GM21367 (cell line): ENCODE data around the gene DOCK7.
"Not testable (repeated sequence)": the region's sequence is repeated elsewhere in the genome, so short reads cannot be mapped to it uniquely, and the experiment has no call there.

Experiments used
- ATAC-seq: cut with Tn5 transposase; IDR thresholded peaks from one replicate; pipeline ENCODE4 v1.9.1; 2021; ENCODE audit not compliant: unreplicated experiment

Gene DOCK7

DNA sequence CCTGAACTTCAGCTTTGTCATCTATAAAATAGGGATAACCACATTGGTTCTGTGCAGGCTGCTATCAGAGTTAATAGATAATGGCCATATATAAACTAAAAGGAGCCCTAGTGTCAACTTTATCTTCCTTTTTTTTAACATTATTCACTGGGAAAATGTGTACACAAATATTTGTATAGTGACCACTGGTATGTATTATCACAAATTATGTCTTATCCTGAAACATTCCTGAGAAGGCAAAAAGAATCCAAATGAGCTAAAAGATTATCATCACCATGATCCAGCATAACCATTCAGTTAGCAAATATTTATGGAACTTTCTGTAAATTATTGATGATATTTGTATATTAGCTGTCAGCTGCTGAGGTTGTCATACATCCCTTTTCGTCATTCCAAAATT is 74.3 kb downstream of the DOCK7 start:
- ATAC-seq: no peak

DNA sequence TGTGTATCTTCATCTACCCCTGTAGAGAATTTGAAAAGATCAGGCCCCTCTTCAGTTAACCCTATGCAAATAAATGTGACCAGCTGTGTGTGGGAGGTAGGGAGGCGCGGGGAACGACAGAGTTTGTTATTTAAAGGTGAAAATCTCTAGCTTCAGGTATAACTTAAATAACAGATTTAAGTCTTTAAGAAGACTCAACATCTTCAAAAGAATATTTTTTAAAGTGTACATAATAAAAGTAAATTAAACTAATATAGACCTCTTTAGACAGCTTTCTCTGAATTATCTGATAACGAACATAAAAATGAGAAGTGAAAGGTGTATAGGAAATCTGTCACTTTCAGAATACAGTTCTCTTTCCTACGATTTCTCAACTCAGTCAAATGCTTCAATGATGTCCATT is 74.9 kb downstream of the DOCK7 start:
- peak; percentile 93 for ATAC-seq

DNA sequence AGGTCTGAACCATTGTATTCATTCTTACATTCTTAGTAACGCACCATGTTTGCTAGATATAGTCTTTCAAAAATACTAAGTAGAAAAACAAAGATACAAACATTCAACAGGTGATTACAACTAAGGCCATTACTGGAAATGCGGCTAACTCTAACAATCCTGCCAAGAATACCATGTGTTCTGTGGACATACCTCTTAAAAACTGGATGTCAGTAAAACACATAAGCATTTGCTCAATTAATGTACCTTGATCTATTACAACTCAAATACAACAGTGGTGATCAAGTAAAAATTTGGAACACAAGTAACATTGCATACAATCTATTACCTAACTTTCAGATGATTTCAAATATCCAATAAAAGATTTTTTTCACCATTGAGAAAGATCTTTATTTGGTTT is 75.4 kb downstream of the DOCK7 start:
- ATAC-seq: no peak

DNA sequence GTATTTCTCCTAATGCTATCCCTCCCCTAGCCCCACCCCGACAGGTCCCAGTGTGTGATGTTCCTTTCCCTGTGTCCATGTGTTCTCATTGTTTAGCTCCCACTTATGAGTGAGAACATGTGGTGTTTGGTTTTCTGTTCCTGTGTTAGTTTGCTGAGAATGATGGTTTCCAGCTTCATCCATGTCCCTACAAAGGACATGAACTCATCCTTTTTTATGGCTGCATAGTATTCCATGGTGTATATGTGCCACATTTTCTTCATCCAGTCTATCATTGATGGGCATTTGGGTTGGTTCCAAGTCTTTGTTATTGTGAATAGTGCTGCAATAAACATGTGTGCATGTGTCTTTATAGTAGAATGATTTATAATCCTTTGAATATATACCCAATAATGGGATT is 77.6 kb downstream of the DOCK7 start:
- ATAC-seq: not testable (repeated sequence)

DNA sequence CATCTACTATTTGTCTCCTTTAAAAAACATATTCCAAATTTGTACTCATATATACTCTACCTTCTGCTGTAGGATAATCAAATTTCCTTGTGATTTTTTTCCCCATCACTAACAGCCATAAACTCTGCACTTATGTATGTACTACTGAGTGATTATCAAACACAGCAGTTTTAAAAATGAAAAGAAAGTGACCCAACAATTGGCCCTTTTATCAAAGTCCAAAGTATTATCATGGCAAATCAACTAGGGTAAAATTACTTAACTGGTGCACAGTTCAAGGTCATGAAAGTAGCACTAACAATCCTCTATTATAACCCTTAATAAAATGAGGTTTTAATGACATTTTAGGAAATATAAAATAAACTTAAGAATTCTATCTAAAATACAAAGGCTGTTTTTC is 79.3 kb downstream of the DOCK7 start:
- ATAC-seq: no peak

DNA sequence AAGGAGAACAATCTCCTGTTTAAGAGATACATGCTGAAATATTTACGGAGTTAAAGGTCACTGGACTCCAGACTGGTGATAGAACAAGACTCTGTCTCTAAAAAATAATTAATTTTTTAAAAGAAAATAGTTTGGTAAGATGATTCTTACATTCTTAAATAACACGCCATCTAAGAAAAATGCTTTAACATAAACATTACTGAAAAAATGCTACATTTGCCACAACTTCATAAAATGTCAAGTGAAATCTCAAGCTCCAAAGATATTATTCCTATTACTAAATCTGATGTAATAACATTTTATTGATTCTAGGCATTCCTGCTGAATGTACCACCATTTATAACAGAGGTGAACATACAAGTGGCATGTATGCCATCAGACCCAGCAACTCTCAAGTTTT is 86.7 kb downstream of the DOCK7 start:
- no peak for ATAC-seq

DNA sequence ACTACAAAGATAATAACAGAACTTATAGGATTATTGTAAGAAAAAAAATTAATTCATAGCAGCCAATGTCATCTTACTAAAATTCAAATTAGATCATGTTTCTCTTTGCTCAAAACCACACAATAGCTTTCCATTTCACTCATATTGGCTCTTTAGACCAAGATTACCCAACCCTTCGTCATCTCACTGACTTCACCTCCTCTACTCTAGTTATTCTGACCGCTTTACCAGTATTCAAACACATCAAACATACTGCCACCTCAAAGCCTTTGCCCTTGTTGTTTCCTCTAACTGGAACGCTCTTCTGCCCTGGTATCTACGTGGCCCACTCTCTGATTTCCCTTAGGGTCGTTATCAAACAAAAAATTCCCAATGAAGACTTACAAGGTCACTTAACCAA is 89.1 kb downstream of the DOCK7 start:
- ATAC-seq: no peak

DNA sequence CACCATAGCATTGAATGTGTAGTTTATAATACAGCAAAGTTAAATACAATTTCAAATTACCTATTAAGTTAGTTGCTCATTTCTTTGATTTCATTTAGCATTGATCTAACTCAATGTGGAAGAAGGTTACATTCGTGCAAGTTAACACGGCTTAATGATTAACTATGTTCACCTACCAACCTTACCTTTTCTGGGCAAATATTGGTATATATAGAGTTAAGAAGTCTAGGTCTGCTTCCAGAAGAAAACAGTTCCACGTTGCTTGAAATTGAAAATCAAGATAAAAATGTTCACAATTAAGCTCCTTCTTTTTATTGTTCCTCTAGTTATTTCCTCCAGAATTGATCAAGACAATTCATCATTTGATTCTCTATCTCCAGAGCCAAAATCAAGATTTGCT is 90.9 kb downstream of the DOCK7 start, which contains the start of gene ANGPTL3:
Gene ANGPTL3, plus strand, starts transcription at position 240 of the 400 bp plus-strand sequence. Its CDS starts 47 bp downstream, at position 287.
- no peak for ATAC-seq

DNA sequence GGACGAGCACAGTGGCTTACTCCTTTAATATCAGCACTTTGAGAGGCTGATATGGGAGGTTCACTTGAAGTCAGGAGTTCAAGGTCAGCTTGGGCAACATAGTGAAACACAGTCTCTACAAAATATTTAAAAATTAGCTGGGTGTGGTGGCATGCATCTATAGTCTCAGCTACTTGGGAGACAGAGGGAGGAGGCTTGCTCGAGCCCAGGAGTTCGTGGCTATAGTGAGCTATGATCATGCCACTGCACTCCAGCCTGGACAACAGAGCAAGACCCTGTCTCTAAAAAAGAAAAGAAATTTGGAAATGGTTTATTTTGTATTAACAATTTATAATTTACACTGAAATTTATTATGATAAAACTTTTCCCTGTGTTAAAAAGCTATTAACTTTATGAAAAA is 92.5 kb downstream of the DOCK7 start:
- ATAC-seq: no peak

DNA sequence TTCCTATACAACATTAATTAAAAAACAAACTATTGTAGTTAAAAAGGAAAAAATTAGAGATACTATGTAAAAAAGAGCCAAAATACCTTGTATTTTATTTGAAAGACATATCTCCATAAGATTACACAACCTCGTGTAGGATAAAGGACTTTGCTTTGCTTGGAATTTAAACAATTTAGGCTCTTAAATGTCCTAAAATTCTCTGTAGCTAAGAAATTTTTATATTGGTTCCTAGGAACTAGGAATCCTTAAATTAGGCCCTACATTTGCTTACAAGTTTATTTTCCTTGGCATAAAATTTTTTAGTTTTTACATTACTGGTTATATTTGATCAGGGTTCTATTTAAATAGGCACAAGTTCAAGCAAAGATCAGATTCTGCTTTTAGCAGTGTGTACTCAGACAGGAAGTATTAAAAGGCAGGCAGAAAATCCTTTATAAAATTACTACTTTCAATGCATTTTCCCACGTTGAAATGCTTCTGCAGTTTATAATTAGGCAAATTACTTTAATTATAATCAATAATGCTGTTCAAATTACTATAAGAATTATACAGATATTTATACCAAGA is 94.3 kb downstream of the DOCK7 start:
- ATAC-seq: no peak

DNA sequence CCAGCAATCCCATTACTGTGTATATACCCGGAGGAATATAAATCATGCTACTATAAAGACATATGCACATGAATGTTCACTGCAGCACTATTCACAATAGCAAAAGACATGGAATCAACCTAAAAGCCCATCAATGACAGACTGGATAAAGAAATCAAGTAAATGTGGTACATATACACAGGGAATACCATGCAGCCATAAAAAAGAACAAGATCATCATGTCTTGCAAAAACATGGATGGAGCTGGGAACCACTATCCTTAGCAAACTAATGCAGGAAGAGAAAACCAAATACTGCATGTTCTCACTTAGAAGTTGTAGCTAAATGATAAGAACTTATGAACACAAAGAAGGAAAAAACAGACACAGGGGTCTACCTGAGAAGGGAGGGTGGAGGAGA is 97.2 kb downstream of the DOCK7 start:
- no peak for ATAC-seq

DNA sequence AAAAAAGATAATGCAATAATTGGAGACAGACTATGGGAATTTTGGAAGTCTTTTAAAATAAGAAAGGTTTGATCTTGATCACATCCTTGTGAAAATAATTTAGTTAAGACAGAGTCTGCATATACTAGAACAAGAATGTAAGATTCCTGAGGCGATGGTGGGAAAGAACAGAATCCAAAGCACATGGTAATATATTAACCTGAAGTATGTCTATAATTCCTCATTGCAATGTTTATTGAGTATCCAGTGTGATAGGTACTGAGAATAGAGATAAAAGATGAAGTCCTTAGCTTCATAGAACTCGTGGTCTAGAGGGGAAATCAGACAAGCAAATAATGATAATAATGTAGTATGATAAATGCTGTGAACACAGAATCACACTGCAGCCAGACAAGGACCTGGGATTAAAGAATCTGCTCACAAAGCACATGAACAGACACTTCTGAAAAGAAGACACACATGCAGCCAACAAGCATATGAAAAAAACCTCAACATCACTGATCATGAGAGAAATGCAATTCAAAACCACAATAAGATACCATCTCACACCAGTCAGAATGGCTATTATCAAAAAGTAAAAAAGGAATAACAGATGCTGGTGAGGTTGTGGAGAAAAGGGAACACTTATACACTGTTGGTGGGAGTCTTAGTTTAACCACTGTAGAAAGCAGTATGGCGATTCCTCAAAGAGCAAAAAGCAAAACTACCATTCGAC is 97.8 kb downstream of the DOCK7 start:
- no peak for ATAC-seq

DNA sequence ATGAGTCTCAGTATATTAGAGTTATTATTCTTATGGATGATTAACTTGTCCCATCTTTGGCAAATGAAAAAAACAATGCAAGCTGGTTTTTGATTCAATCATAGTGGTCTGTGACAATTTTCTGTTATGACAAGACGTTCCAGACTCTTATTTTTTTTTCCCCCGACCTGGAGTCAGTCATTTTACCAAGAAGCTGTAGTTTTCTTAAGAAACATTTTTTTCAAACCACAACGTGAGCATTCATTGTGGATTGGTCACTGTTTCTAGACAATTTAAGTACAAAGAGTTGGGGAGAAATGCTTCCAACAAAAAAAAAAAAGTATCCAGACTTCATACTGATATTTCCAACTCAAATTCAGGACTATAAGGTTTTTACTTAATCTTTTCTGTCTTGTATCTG is 98.9 kb downstream of the DOCK7 start:
- no peak for ATAC-seq

DNA sequence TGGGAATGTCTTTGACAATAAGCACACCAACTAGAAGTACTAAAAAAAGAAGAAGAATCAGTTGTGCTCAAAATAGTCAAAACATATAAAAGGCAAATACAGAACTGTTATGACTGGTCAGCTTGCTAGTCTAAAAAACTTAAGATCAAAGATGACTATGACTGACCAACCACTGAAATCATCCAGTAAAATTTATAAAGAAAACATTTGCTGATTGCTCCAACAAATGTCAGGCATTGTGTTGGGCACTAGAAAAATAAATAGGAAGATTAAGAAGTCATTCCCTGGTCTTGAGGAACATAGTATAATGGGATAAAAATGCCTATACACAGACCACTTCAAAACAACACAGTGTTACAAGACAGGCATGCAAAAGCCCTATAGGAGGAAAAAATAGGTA is 100.2 kb downstream of the DOCK7 start:
- ATAC-seq: no peak

DNA sequence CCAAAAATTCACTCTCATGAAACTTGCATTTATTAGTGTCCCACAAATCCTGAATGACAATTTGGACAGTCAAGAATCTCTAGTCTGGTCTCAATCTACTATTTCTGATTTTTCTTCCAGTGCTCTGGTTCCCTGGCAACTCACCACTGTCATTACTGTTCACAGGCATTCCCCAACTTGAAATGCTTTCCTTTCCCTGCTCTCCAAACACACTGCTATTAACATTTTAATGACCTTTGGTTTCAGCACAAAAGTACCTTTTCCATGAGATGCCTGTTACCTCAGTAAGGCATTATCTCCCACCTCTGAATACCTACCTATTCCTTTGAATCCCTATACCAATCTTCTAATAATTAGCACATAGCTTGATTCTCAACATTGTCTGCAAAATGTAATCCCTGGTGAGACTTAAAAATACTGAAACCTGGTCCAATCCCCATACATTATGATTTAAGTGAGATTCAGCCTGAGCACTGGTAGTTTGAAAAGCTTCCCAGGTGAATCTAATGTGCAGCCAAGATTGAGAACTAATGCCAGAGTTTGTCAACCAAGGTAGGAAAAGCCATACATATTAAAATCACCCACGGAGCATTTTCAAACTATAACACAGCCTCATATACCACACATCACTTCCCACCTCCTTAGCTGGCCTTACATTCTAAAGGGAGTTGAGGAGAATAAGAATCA is 102.6 kb downstream of the DOCK7 start:
- no peak for ATAC-seq

DNA sequence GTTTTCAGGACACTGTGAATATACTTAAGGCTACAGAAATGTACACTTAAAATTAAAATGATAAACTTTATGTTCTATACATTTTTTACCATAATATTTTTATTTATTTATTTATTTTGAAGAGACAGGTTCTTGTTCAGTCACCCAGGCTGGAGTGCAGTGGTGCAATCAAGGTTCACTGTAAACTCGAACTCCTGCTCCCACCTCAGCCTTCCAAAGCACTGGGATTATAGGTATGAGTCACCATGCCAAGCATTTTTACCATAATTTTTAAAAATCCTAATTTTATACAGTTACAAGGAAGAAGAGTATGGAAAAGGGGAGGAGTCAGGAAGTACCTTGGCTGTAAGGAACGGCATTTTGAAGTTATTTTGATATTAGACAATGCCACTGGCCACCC is 114.5 kb downstream of the DOCK7 start:
- no peak for ATAC-seq

DNA sequence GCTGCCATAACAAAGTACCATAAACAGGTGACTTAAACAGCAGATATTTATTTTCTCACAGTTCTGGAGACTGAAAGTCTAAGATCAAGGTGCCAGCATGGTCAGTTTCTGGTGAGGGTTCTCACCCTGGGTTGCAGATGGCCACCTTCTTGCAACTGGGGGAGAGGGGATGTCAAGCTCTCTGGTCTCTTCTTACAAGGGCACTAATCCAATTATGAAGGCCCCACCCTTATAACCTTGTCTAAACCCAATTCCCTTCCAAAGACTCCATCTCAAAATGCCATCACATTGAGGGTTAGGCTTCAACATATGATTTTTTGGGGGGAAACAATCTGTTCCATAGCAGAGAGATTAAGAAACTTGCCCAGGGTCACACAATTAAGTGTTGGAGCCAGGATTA is 115.7 kb downstream of the DOCK7 start:
- ATAC-seq: no peak

DNA sequence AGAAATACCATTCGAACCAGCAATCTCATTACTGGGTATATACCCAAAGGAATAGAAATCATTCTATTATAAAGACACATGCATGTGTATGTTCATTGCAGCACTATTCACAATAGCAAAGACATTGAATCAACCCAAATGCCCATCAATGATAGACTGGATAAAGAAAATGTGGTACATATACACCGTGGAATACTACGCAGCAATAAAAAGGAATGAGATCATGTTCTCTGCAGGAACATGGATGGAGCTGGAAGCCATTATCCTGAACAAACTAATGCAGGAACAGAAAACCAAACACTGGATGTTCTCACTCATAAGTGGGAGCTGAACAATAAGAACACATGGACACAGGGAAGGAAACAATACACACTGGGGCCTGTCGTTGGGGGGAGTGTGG is 116.7 kb downstream of the DOCK7 start:
- ATAC-seq: not testable (repeated sequence)

DNA sequence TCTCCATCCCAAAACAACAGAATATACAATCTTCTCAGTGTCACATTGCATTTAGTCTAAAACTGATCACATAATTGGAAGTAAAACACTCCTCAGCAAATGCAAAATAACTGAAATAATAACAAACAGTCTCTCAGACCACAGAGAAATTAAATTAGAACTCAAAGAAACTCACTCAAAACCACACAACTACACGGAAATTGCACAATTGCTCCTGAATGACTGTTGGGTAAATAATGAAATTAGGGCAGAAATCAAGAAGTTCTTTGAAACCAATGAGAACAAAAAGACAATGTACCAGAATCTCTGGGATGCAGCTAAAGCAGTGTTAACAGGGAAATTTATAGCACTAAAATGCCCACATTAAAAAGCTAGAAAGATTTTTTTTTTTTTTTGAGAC is 120.3 kb downstream of the DOCK7 start:
- ATAC-seq: not testable (repeated sequence)

DNA sequence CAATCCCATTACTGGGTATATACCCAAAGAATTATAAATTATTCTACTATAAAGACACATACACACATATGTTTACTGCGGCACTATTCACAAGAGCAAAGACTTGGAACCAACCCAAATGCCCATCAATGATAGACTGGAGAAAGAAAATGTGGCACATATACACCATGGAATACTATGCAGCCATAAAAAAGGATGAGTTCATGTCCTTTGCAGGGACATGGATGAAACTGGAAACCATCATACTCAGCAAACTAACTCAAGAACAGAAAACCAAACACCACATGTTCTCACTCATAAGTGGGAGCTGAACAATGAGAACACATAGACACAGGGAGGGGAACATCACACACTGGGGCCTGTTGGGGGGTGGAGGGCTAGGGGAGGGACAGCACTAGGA is 121.0 kb downstream of the DOCK7 start:
- ATAC-seq: not testable (repeated sequence)

DNA sequence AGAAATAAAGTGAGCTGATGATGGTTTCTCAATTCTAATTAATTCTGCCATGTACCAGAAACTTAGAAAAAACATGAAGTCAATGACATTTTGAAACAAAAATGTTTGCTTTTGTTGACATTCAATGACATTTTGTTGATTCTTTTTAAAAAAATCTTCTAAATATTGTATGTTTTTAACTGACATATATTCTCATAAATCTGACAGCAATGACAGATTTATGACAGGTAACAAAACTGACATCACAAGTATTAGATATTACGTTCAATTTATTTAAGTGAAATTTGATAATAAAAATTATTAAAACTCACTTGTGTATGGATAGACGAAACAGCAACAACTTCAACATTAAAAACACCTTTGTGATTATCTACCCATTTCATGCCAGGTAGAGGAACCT is 126.9 kb downstream of the DOCK7 start:
- no peak for ATAC-seq

DNA sequence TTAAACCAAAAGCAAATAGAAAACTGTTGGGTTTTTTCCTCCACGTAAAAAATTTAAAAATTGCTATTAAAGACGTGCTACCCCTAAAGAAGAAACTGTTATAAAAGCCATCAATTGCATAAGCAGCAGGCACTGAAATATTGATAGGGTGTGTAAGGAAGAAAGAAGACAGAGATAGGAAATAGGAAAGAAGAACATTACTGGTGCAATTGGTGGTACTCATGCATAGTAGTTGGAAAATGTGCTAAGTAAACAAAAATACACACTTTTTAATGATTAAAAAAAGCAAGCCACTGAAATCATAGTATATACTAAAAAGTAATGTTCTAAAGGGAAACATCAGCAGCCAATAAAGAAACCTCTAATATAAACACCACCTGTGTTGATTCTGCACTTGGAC is 143.6 kb downstream of the DOCK7 start:
- no peak for ATAC-seq
